Measurements from ENCODE around the gene PDS5A.

DNA sequence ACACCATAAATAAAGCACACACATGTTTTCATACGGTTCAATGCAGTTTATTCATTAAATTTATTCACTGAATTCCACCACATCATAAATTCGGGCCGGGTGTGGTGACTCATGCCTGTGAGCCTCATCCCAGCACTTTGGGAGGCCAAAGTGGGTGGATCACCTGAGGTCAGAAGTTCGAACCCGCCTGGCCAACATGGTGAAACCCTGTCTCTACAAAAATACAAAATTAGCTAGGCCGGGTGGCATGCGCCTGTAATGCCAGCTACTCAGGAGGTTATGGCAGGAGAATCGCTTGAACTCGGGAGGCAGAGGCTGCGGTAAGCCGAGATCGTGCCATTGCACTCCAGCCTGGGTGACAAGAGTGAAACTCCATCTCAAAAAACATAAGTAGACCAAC is 131.6 kb downstream of the PDS5A start:
- TF ChIP-seq POLR2AphosphoS5 (IDR thresholded peaks at IDR 0.05; ENCODE audit: low read depth, low read length) (no peak), TAF1 (IDR thresholded peaks at IDR 0.05; ENCODE audit: borderline replicate concordance, insufficient read depth, low read length) (no peak), SIN3A (IDR thresholded peaks at IDR 0.05; ENCODE audit: borderline replicate concordance, insufficient read depth, low read length) (no peak)
- TF ChIP-seq, protein P1, sequence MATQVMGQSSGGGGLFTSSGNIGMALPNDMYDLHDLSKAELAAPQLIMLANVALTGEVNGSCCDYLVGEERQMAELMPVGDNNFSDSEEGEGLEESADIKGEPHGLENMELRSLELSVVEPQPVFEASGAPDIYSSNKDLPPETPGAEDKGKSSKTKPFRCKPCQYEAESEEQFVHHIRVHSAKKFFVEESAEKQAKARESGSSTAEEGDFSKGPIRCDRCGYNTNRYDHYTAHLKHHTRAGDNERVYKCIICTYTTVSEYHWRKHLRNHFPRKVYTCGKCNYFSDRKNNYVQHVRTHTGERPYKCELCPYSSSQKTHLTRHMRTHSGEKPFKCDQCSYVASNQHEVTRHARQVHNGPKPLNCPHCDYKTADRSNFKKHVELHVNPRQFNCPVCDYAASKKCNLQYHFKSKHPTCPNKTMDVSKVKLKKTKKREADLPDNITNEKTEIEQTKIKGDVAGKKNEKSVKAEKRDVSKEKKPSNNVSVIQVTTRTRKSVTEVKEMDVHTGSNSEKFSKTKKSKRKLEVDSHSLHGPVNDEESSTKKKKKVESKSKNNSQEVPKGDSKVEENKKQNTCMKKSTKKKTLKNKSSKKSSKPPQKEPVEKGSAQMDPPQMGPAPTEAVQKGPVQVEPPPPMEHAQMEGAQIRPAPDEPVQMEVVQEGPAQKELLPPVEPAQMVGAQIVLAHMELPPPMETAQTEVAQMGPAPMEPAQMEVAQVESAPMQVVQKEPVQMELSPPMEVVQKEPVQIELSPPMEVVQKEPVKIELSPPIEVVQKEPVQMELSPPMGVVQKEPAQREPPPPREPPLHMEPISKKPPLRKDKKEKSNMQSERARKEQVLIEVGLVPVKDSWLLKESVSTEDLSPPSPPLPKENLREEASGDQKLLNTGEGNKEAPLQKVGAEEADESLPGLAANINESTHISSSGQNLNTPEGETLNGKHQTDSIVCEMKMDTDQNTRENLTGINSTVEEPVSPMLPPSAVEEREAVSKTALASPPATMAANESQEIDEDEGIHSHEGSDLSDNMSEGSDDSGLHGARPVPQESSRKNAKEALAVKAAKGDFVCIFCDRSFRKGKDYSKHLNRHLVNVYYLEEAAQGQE (IDR thresholded peaks at IDR 0.05; ENCODE audit: insufficient read depth in 1 of 2, low read depth in 2 of 2, low read length in 2 of 2) = no peak

Data from PFSK-1 (cell line).